Measurements from ENCODE around the gene ACADSB. TPM values are rescaled to one million over a fixed set of nuclear protein-coding genes. Genes with fewer than 3 reads are reported as not detected.
A peak's percentile ranks its signal among the peaks of the same experiment; 100 is the strongest.

Gene ACADSB
- total RNA-seq: 328 TPM

DNA sequence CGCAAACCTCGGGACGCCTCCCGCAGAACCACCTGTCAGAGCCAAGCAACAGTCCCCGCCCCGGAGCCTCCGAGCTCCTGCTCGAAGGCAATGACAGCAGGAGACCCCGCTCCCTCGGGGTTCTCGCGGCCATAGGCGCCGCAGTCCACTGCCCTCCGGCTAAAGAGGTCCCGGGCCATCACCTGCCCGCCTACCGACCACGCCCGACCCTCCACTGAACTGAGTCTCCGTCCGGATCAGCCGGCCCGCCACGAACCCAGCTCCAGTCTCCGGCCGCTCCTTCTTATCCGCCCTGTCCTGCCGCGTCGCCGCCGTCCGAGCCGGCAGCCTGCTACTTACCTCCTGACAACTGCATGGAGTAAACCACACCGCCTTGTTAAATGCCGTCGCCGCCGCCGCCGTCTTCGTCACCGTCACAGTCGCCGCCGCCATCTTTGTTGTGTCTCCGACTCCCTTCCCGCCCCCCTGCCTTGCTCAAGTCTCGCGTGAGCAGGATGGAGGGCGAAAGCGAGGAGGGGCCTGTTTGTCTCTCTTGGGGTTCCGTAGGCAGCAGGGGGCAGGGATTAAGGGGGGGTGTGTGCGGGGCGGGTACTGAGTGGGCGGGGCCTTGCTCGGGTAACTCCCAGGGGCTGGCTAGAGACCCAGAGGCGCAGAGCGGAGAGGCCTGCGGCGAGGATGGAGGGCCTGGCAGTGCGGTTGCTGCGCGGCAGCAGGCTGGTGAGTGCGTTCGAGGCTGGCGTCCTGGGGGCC lies at the start of gene ACADSB, which contains the start of gene IKZF5:
TSS of gene ACADSB (plus strand) at position 652 of the 750 bp plus-strand sequence. CDS start at position 676, 24 bp downstream.
TSS of gene IKZF5 (minus strand) at position 441 of the 750 bp plus-strand sequence. CDS start 10,170 bp downstream, outside the sequence.
- ATAC-seq (peak; percentile 93), DNase-seq (ENCODE audit: low spot score) (peak; percentile 94)

- ATAC-seq (no peak), DNase-seq (ENCODE audit: low spot score) (no peak)
Measured at GRCh38 chr10:122962405-122962804, 46.4 kb upstream of the ACADSB start.

GRCh38 chr10:122966879-122967278 lies 41.9 kb upstream of the ACADSB start:
- no peak for ATAC-seq
- DNase-seq (ENCODE audit: low spot score): no peak

DNA sequence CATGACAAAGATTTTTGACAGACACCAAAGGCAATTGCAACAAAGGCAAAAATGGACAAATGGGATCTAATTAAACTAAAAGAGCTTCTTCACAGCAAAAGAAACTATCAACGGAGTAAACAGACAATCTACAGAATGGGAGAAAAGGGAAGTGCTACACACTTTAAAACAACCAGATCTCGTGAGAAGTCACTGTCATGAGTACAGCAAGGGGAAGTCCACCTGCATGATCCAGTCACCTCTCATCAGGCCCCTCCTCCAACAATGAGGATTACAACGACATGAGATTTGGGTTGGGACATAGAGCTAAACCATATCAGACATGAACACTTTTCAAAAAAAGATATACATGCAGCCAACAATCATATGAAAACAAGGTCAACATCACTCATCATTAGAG lies 40.1 kb upstream of the ACADSB start:
- no peak for DNase-seq (ENCODE audit: low spot score)
- no peak for ATAC-seq

- ATAC-seq: no peak
- no peak for DNase-seq (ENCODE audit: low spot score)
Measured at GRCh38 chr10:122974023-122974422, 34.8 kb upstream of the ACADSB start.

DNA sequence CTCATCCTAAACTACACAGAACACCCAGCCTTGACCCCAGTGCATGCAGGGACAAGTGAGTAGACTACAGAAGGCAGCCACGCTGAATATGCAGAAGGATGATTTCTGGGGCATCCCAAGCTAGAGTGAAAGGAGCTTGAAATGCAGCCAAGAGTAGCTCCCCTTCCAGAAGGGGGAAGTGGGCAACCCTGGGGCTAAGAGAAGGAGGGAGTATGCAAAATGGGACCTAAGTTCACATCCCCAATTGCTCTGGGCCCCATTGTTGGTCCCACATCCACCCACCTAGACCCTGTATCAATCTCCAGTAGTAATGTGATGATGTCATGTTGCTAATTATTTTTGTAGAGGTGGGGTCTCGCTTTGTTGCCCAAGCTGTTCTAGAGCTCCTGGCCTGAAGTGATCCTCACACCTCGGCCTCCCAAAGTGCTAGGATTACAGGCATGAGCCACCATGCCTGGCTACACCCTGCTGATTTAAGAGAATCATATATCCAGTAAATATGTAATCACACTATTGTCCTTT lies 34.2 kb upstream of the ACADSB start:
- ATAC-seq (no peak), DNase-seq (ENCODE audit: low spot score) (no peak)

DNA sequence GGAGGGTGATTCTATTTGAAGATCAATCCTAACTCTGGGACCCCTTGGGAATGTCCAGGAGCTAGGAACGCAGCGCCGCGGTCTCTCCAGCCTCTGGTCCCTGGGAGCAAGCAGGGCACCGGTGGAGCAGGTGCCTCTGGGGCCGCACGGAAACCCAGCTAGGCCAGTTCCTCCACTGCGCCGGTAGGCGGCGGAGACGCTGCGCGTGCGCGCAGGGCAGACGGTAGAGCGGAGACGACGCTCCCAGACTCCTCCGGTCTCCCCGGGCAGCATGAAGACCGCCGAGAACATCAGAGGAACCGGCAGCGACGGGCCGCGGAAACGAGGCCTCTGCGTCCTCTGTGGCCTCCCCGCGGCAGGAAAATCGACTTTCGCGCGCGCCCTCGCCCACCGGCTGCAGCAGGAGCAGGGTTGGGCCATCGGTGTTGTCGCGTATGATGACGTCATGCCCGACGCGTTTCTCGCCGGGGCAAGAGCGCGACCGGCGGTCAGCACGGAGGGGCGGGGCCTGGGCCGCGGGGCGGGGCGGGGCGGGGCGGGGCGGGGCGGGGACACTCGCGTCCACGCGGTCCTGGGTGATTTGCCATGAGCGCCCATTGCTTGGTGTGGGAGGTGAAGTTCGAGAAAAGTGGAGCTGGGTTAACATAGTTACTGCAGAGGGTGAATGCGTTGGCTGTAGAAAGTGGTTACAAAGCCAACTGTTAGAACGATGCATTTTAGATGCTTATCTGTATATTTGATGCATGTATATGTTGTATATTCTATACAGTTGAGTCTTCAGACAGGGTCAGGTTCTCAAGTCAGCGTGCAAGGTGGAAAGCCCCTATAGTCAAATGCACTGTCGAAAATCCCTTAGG lies 28.4 kb upstream of the ACADSB start, which contains the start of gene PSTK:
TSS of gene PSTK (plus strand) at position 193 of the 857 bp plus-strand sequence. CDS start at position 272, 79 bp downstream.
- peak; percentile 92 for DNase-seq (ENCODE audit: low spot score)
- ATAC-seq: peak; percentile 92

DNA sequence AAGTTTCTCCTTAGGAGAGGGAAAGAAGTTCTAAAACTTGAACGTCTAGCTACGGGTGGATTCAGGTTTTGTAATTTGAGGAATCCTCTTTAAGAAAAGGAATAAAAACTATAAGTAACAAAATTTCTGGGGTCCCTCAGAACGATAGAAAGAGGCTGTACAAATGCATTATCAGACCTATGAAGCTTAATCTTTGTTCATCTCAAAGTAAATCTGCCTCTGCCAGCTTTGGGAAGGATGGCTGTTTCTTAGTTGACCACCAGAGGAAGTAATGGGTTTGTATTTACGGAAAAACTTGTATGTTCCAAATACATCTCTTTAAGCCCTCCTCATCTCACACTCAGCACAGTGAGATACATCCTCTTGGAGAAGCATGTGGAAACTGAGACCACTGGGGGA lies 27.7 kb upstream of the ACADSB start:
- ATAC-seq: peak; percentile 10
- DNase-seq (ENCODE audit: low spot score): no peak

- peak; percentile 62 for DNase-seq (ENCODE audit: low spot score)
- peak; percentile 55 for ATAC-seq
Measured at GRCh38 chr10:122983898-122984297, 24.9 kb upstream of the ACADSB start.

DNA sequence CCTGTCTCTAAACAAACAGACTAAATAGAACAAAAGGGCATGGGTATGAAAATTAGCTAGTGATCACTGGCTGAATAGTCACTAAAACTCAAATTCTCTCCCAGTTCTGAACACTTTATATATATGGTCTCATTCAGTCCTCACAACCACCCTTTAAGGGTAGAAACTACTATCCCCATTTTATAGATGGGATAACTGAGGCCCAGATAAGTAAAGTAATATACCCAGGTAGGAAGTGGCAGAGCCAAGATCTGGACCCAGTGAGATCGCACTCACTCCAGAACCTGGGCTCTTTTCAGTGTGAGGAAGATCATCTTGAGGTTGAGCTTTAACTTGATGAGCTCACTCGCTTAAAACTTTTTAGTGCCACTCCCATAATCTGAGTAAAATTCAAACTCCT lies 24.1 kb upstream of the ACADSB start:
- no peak for DNase-seq (ENCODE audit: low spot score)
- no peak for ATAC-seq

DNA sequence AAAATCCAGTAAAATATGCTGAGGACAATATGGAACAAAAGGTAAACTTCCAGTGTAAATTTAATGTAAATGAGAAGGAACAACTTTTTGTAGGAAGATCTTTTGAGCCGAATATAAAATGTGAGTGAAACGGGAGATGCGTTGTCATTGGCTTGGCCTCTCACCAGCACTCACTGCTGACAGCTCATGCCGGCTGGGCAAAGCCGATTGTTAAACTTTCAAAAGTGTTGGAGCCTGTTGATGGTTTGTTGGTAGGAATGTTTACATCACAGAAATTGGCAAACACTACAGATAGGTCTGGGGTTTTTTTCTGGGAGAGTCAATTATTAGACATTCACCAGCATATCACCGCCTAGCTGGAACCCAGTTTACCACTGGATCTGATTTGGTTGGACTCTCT lies 22.5 kb upstream of the ACADSB start:
- peak; percentile 66 for ATAC-seq
- DNase-seq (ENCODE audit: low spot score): peak; percentile 62

DNA sequence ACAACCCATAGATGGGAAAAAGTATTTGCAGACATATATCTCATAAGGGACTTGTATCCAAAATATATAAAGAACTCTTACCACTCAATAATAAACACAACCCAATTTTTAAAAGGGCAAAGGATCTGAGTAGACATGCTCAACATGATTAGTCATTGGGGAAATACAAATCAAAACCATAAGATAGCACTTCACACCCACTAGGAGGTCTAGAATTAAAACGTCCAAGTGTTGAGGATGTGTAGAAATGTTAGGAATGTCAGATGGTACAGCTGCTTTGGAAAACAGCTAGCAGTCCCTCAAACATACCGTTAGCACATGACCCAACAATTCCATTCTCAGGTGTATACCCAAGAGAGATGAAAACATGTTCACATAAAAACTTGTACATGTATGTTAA lies 20.3 kb upstream of the ACADSB start:
- ATAC-seq: no peak
- no peak for DNase-seq (ENCODE audit: low spot score)

GRCh38 chr10:122990278-122990677 lies 18.5 kb upstream of the ACADSB start:
- no peak for DNase-seq (ENCODE audit: low spot score)

GRCh38 chr10:122992031-122992585 lies 16.7 kb upstream of the ACADSB start:
- DNase-seq (ENCODE audit: low spot score) (no peak), ATAC-seq (no peak)

More at GRCh38 chr10:122990278-122990677, 18.5 kb upstream of the ACADSB start:
- ATAC-seq: no peak

DNA sequence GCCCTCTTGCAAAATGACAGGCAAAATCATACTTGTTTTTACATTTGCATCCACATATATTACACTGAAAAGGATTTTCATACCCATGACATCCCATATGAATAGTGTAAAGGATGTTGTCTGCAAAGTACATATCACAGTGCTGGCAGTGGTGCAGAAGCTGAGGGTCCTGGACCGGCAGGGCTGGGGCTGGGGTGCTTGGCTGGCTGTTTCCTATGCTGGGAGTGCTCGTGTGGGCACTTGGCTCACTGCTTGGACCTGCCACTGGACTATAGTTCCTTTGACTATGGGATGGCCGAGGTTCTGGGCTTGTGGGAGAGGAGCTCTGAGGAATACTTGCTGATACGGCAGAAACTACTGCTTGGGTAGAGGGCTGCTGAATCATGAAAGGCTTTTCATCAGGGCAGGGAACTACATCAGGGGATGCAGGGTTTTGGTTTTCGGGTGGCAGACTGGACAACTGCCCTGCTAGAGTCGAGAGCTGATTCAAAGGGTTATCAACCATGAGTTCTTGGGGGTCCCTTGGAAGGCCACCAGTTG lies 14.9 kb upstream of the ACADSB start:
- ATAC-seq: no peak

GRCh38 chr10:122995936-122996335 lies 12.9 kb upstream of the ACADSB start:
- no peak for ATAC-seq
- no peak for DNase-seq (ENCODE audit: low spot score)

More for the DNA sequence above, 14.9 kb upstream of the ACADSB start:
- DNase-seq (ENCODE audit: low spot score): no peak

GRCh38 chr10:122997864-122998263 lies 10.9 kb upstream of the ACADSB start:
- ATAC-seq: no peak
- no peak for DNase-seq (ENCODE audit: low spot score)

- DNase-seq (ENCODE audit: low spot score): no peak
- ATAC-seq: peak; percentile 55
Measured at GRCh38 chr10:122998360-122998917, 10.4 kb upstream of the ACADSB start.

DNA sequence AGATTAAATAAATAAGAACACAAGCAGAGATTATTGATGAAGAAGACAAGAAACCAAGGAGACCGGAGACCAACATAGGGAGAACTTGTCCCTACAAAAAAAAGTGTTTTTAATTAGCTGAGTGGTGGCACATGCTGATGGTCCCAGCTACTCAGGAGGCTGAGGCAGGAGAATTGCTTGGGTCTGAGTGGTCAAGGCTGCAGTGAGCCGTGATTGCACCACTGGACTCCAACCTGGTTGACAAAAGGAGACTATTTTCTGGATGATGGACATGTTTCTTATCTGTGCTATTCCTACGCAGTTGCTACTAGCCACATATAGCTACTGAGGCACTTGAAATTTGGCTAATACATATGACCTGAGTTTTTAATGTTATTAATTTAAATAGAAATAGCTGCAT lies 9.9 kb upstream of the ACADSB start:
- DNase-seq (ENCODE audit: low spot score): no peak
- ATAC-seq: peak; percentile 42

- no peak for DNase-seq (ENCODE audit: low spot score)
- peak; percentile 92 for ATAC-seq
Measured at GRCh38 chr10:122999347-122999746, 9.5 kb upstream of the ACADSB start.
